IMR-90 (cell line): Measurements from ENCODE around the gene TAF6L. TPM values are rescaled to one million over a fixed set of nuclear protein-coding genes. Genes with fewer than 3 reads are reported as not detected.
A peak's percentile ranks its signal among the peaks of the same experiment; 100 is the strongest.

Experiments
- ATAC-seq: fragments of 200-7000 bp; cut with Tn5 transposase; 2 replicates; pipeline ENCODE4 v1.9.1; 2020; ENCODE audit warnings: low read depth, mild to moderate bottlenecking, moderate library complexity
- BruUV-seq: library from RNA; stranded (reverse); fragments of 400-500 nt; replicated peaks from 2 replicates; lab custom pipeline; 2021; lab: Mats Ljungman, UMichigan
- CTCF ChIA-PET: fragments of 300-600 bp; formaldehyde crosslinking; extraction: SDS; loops from one replicate; lab custom pipeline; 2021; ENCODE audit warnings: antibody characterized with exemption; lab: Yijun Ruan, JAX
- POLR2A ChIA-PET: fragments of 300-600 bp; sonication (Branson Sonifier 250); formaldehyde crosslinking; loops from one replicate; lab custom pipeline; 2022; ENCODE audit warnings: antibody characterized with exemption; ENCODE audit not compliant: unreplicated experiment; lab: Charles Lee
- DNase-seq: peaks from one replicate; pipeline ENCODE4 v3.0.0; 2013
- H2AFZ ChIP-seq: replicated peaks from 2 replicates; pipeline ENCODE3; 2013; ENCODE audit warnings: low read length, mild to moderate bottlenecking; ENCODE audit not compliant: poor library complexity
- H2AK5ac ChIP-seq: 2 replicates; pipeline ENCODE4 v1.6.1; 2013; ENCODE audit warnings: low read depth, low read length, inconsistent platforms
- H2AK9ac ChIP-seq: replicated peaks from 2 replicates; pipeline ENCODE3; 2013; ENCODE audit warnings: mild to moderate bottlenecking, low read depth, low read length, moderate library complexity; ENCODE audit not compliant: poor library complexity
- H2BK120ac ChIP-seq: 2 replicates; pipeline ENCODE4 v1.6.1; 2013; ENCODE audit warnings: low read depth, low read length, inconsistent platforms
- H2BK15ac ChIP-seq: 3 replicates; pipeline ENCODE4 v1.6.1; 2013; ENCODE audit warnings: low read depth, low read length, inconsistent platforms
- H2BK20ac ChIP-seq: 2 replicates; pipeline ENCODE4 v1.6.1; 2013; ENCODE audit warnings: low read depth, mild to moderate bottlenecking, inconsistent platforms, low read length, moderate library complexity
- H2BK5ac ChIP-seq: 2 replicates; pipeline ENCODE4 v1.6.1; 2013; ENCODE audit warnings: mild to moderate bottlenecking, low read depth, low read length, inconsistent platforms; ENCODE audit not compliant: poor library complexity, severe bottlenecking
- H3K14ac ChIP-seq: replicated peaks from 2 replicates; pipeline ENCODE4 v1.6.1; 2013; ENCODE audit warnings: low read depth, low read length, inconsistent platforms
- H3K18ac ChIP-seq: 2 replicates; pipeline ENCODE4 v1.6.1; 2013; ENCODE audit warnings: low read depth, low read length, control low read depth
- H3K23ac ChIP-seq: 2 replicates; pipeline ENCODE4 v1.6.1; 2013; ENCODE audit warnings: low read depth, low read length, inconsistent platforms
- H3K27ac ChIP-seq: 2 replicates; pipeline ENCODE4 v1.5.1; 2013; ENCODE audit warnings: mild to moderate bottlenecking, control low read depth, low read length; ENCODE audit not compliant: insufficient read depth
- H3K27me3 ChIP-seq: 2 replicates; pipeline ENCODE4 v1.6.1; 2013; ENCODE audit warnings: low read length; ENCODE audit not compliant: control insufficient read depth, insufficient read depth
- H3K36me3 ChIP-seq: 2 replicates; pipeline ENCODE4 v1.6.1; 2013; ENCODE audit warnings: low read length, mixed read lengths; ENCODE audit not compliant: control insufficient read depth, insufficient read depth
- H3K4ac ChIP-seq: 2 replicates; pipeline ENCODE4 v1.6.1; 2013; ENCODE audit warnings: low read depth, low read length, inconsistent platforms
- H3K4me1 ChIP-seq: 2 replicates; pipeline ENCODE4 v1.6.1; 2013; ENCODE audit warnings: low read length, mixed read lengths; ENCODE audit not compliant: control insufficient read depth, insufficient read depth
- H3K4me2 ChIP-seq: 2 replicates; pipeline ENCODE4 v1.6.1; 2013; ENCODE audit warnings: low read depth, mild to moderate bottlenecking, control low read depth, low read length, moderate library complexity
- H3K4me3 ChIP-seq: 2 replicates; pipeline ENCODE4 v1.5.1; 2013; ENCODE audit warnings: low read depth, mild to moderate bottlenecking, control low read depth, low read length, moderate library complexity; ENCODE audit not compliant: insufficient read depth
- H3K56ac ChIP-seq: 2 replicates; pipeline ENCODE4 v1.6.1; 2013; ENCODE audit warnings: low read length, inconsistent platforms; ENCODE audit not compliant: insufficient read depth; ENCODE audit errors: extremely low read depth
- H3K79me1 ChIP-seq, 2 experiments: 2 replicates each; pipeline ENCODE4 v1.6.1; 2013; ENCODE audit warnings: low read length in 2 of 2, inconsistent platforms in 1 of 2, low read depth in 1 of 2
- H3K9ac ChIP-seq: 2 replicates; pipeline ENCODE4 v1.6.1; 2013; ENCODE audit warnings: low read depth, low read length, control low read depth
- H3K9me1 ChIP-seq: 2 replicates; pipeline ENCODE4 v1.6.1; 2013; ENCODE audit warnings: low read length, inconsistent platforms; ENCODE audit not compliant: insufficient read depth
- H3K9me3 ChIP-seq: 2 replicates; pipeline ENCODE4 v1.6.1; 2013; ENCODE audit warnings: low read length; ENCODE audit not compliant: control insufficient read depth, insufficient read depth
- H4K20me1 ChIP-seq: 2 replicates; pipeline ENCODE4 v1.6.1; 2013; ENCODE audit warnings: low read length, inconsistent platforms; ENCODE audit not compliant: insufficient read depth
- H4K5ac ChIP-seq: 2 replicates; pipeline ENCODE4 v1.6.1; 2013; ENCODE audit warnings: mild to moderate bottlenecking, low read depth, low read length, control low read depth
- H4K8ac ChIP-seq, 2 experiments: 2 replicates each; pipeline ENCODE4 v1.6.1; 2013; ENCODE audit warnings: low read depth in 2 of 2, low read length in 2 of 2, control low read depth in 1 of 2, inconsistent platforms in 1 of 2
- H4K91ac ChIP-seq: 2 replicates; pipeline ENCODE4 v1.6.1; 2013; ENCODE audit warnings: low read depth, low read length, inconsistent platforms; ENCODE audit not compliant: insufficient read depth
- MAZ ChIP-seq: IDR thresholded peaks from 2 replicates; pipeline ENCODE4 v1.6.1; 2012; ENCODE audit warnings: low read depth, mild to moderate bottlenecking, low read length, improper control_type of control experiment, moderate library complexity, borderline replicate concordance
- MXI1 ChIP-seq: IDR thresholded peaks from 2 replicates; pipeline ENCODE4 v1.6.1; 2012; ENCODE audit warnings: low read depth, mild to moderate bottlenecking, low read length, moderate library complexity, borderline replicate concordance
- WGBS, 2 experiments: methylation state at CpG; one replicate each; pipeline versions ENCODE4 v1.1.5 to v1.1.7; 2013; ENCODE audit warnings: missing lambda C conversion rate in 2 of 2; ENCODE audit not compliant: insufficient read length in 1 of 2; ENCODE audit errors: extremely low coverage in 2 of 2; 5-methylcytosine and 5-hydroxymethylcytosine counted together
- dilution Hi-C: fragments of 300-500 bp; cut with HindIII; formaldehyde crosslinking; loops from one replicate; pipeline ENCODE4 v1.14.3; 2018; ENCODE audit warnings: low sequenced_read_pairs; ENCODE audit not compliant: unreplicated experiment
- in situ Hi-C: fragments of 300-500 bp; cut with MboI; formaldehyde crosslinking; loops from 3 replicates; pipeline ENCODE4 v1.14.3; 2019; ENCODE audit warnings: low sequenced_read_pairs, inconsistent platforms, mixed read lengths
- intact Hi-C: fragments of 100-400 bp; cut with micrococcal nuclease; formaldehyde crosslinking; loops from 2 replicates; pipeline ENCODE4 v1.10.0; 2022
- polyA plus RNA-seq, 3 experiments: library from polyadenylated mRNA; depleted of rRNA; stranded (reverse); fragments of >200 nt; gene quantifications; 2 replicates each; pipeline ENCODE4 v1.2.3, GENCODE V29; 2012; ENCODE audit warnings: low replicate concordance in 1 of 3
- total RNA-seq: library from RNA; depleted of rRNA; stranded (reverse); fragments of >200 nt; gene quantifications from 2 replicates; pipeline ENCODE4 v1.2.3, GENCODE V29; 2012
- TF ChIP-seq, protein P1 (sequence below): conservative IDR thresholded peaks from 2 replicates; pipeline ENCODE4 v1.5.1; 2012; ENCODE audit warnings: mild to moderate bottlenecking, low read depth, low read length, improper control_type of control experiment
- TF ChIP-seq, protein P2 (sequence below): fragments of 150-350 bp; IDR thresholded peaks from 2 replicates; pipeline ENCODE4 v1.6.1; 2016; ENCODE audit warnings: low read depth, mild to moderate bottlenecking, low read length, moderate library complexity, borderline replicate concordance

Gene TAF6L
- total and polyA plus RNA-seq, 2 of the 4 experiments (the other 2 are of a cell fraction) = 9.5 to 13.5 TPM

DNA sequence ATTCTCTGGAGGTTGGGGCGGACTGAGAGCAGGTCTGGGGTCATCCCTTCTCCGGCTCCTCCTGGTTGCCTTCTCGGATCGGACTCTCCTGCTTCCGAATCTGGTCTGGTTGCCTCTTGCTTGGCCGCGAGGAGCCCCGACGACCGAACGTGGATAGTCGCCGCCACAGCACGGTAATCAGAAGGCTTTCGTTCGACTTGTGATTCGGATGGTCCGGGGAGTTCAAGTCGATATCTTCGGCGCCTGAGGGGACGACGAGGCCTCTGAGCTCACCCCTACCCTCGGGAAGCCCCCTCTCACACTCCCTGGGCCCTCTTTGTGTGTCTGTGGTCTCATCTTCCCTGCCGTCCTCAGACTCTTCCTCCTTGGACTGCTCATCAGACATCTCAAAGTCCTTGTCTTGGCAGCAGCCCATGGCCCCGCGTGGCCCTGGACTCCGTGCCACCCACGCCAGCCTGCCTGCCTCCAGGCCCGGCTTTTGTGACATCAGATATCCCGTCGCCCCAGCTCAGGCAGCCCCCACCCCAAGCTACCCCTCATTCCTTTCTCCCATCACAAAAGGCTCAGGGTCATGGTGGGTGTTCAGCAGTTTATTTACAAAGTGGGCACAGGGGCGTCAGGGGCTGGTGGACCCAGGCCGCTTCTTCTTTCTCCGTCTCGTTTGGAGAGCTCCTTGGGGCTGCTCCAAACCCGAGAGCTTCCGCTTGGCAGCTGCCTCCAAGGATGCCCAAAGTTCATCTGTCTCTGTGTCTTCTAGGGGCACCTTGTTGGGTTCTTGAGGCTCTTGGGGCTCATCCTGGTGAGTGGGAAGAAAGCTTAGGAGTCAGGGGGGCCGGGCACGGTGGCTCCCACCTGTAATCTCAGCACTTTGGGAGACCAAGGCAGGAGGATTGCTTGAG lies 61.4 kb downstream of the TAF6L start, which contains the start of gene TEX54:
TSS of gene TEX54 (minus strand) at position 506 of the 899 bp plus-strand sequence.
- in situ Hi-C loops (no loop called here), dilution Hi-C loops (no loop called here), intact Hi-C loops (loop anchor here (2.0 kb wide), 1 partner anchor 46 kb away; the partner anchor contains the start of gene TMEM179B)
- peaks cover 12% of the 10 kb centered on the region for H3K4me1 ChIP-seq
- no peaks in the 10 kb centered on the region for H3K27me3 ChIP-seq
- H3K14ac ChIP-seq = peak within 1 kb of the TSS; percentile 92
- TF ChIP-seq, protein P1, sequence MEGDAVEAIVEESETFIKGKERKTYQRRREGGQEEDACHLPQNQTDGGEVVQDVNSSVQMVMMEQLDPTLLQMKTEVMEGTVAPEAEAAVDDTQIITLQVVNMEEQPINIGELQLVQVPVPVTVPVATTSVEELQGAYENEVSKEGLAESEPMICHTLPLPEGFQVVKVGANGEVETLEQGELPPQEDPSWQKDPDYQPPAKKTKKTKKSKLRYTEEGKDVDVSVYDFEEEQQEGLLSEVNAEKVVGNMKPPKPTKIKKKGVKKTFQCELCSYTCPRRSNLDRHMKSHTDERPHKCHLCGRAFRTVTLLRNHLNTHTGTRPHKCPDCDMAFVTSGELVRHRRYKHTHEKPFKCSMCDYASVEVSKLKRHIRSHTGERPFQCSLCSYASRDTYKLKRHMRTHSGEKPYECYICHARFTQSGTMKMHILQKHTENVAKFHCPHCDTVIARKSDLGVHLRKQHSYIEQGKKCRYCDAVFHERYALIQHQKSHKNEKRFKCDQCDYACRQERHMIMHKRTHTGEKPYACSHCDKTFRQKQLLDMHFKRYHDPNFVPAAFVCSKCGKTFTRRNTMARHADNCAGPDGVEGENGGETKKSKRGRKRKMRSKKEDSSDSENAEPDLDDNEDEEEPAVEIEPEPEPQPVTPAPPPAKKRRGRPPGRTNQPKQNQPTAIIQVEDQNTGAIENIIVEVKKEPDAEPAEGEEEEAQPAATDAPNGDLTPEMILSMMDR = no peak
- TF ChIP-seq MXI1 (peak; percentile 74), MAZ (0 out of 2 replicates have a peak, but pooled peaks have one; percentile 15)
- TF ChIP-seq, protein P2, sequence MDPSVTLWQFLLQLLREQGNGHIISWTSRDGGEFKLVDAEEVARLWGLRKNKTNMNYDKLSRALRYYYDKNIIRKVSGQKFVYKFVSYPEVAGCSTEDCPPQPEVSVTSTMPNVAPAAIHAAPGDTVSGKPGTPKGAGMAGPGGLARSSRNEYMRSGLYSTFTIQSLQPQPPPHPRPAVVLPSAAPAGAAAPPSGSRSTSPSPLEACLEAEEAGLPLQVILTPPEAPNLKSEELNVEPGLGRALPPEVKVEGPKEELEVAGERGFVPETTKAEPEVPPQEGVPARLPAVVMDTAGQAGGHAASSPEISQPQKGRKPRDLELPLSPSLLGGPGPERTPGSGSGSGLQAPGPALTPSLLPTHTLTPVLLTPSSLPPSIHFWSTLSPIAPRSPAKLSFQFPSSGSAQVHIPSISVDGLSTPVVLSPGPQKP = no peak
- H4K20me1 ChIP-seq = peaks cover 29% of the 10 kb centered on the region; the same call in 1 of the 2 replicates
- no peaks in the 10 kb centered on the region for H3K9me3 ChIP-seq
- peak within 1 kb of the TSS; percentile 88 for H3K4ac ChIP-seq
- H3K9me1 ChIP-seq = peaks cover 4% of the 10 kb centered on the region; the same call in 1 of the 2 replicates
- peak within 1 kb of the TSS; percentile 95 for H3K27ac ChIP-seq
- peak within 1 kb of the TSS; percentile 67 for H3K56ac ChIP-seq
- H3K36me3 ChIP-seq = peaks cover 26% of the 10 kb centered on the region
- H2AK5ac ChIP-seq = peak within 1 kb of the TSS; percentile 61
- 0% methylated on average over 14 of the region's 40 CpGs; no CpG with 5 or more reads in 1 of the 2 experiments for WGBS, 2 experiments
- peak; percentile 18 for ATAC-seq
- H4K8ac ChIP-seq = peak within 1 kb of the TSS; percentile 21 to 94; a peak in 3 of 4 replicates
- POLR2A ChIA-PET = interaction anchor here (0.6 to 1.8 kb wide), 4 partner anchors 9 to 159 kb away, joined by 3 to 16 read pairs (median 4); partner anchors contain the start of gene HNRNPUL2
- H3K79me1 ChIP-seq = peaks cover 22 to 77% of the 10 kb centered on the region in 2 experiments; a peak in 3 of 4 replicates
- H3K9ac ChIP-seq = peak within 1 kb of the TSS; percentile 94
- peak within 1 kb of the TSS; percentile 96 for H2BK5ac ChIP-seq
- CTCF ChIA-PET = no interaction called here
- peak within 1 kb of the TSS; percentile 94 for H3K4me3 ChIP-seq
- peak within 1 kb of the TSS; percentile 64; the same call in 1 of the 2 replicates for H2BK120ac ChIP-seq
- peak within 1 kb of the TSS; percentile 67 for H3K18ac ChIP-seq
- peak within 1 kb of the TSS; percentile 100 for H2AK9ac ChIP-seq
- TSS peak; percentile 95 for BruUV-seq
- peak; percentile 22 for DNase-seq
- 0 out of 2 replicates have a peak within 1 kb of the TSS, but pooled peaks have one; percentile 38 for H2BK20ac ChIP-seq
- H4K91ac ChIP-seq = peak within 1 kb of the TSS; percentile 63
- no peak within 1 kb of the TSS for H2BK15ac ChIP-seq
- peak within 1 kb of the TSS; percentile 99 for H2AFZ ChIP-seq
- H3K4me2 ChIP-seq = peak within 1 kb of the TSS; percentile 95
- peak within 1 kb of the TSS; percentile 90 for H3K23ac ChIP-seq
- H4K5ac ChIP-seq = peak within 1 kb of the TSS; percentile 61
